ENCODE results near the gene ZNF526.

ZNF526 gene

DNA sequence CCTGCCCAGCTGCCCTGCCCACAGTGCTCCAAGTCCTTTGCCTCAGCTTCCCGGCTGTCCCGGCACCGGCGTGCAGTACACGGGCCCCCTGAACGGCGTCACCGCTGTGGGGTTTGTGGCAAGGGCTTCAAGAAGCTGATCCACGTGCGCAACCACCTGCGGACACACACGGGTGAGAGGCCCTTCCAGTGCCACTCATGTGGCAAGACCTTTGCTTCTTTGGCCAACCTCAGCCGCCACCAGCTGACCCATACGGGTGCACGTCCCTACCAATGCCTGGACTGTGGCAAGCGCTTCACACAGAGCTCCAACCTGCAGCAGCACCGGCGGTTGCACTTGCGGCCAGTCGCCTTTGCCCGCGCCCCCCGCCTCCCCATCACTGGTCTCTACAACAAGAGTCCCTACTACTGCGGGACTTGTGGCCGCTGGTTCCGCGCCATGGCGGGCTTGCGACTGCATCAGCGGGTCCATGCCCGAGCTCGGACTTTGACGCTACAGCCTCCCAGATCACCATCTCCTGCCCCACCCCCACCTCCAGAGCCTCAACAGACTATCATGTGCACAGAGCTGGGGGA lies 5.7 kb downstream of the ZNF526 start:
- DNase-seq, result no peak

DNA sequence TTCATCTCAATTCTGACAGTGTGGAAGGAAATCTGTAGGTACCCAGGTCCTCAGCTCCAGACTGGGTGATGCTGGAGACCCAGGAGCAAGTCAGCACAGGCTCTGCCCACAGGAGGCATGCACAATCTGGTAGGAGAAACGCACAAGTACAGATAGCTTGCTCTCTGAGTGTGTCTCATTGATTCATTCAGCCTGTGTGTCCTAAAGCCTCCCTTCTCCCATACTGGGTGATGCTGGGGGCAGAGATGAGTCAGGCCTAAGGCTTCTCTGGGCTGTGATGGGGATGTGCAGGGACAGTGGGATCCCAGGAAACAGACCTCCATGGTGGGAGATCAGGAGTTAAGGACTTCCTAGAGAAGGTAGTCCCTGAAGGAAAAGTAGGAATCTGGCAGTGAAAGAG lies 6.8 kb downstream of the ZNF526 start:
- DNase-seq, result no peak

- DNase-seq, result no peak
These were observed 8.5 kb downstream of the ZNF526 start for GRCh38 chr19:42228641-42229040.

GRCh38 chr19:42229301-42229854 lies 9.3 kb downstream of the ZNF526 start:
- no peak for DNase-seq

- DNase-seq, result no peak
These were observed 9.8 kb downstream of the ZNF526 start for GRCh38 chr19:42229855-42230351.

GRCh38 chr19:42230571-42230970 lies 10.5 kb downstream of the ZNF526 start:
- no peak for DNase-seq

DNA sequence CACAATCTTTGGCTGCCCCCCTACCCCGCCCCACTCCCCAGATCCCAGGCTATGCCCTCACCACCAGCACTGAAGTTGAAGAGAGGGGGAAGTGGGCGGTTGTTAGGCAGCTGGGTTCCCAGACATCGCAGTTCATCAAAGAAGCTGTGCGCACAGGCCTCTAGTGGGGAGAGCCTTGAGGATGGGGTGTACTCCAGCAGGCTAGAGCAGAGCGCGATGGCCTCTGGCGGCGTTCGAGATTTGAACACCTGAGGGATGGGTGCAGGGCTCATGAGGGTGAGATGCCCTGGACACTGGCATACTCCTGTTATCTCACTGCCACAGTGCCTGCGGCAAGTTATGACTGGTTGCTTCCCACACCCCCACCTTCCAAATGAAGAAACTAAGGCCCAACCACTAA lies 12.3 kb downstream of the ZNF526 start:
- DNase-seq, result no peak

DNA sequence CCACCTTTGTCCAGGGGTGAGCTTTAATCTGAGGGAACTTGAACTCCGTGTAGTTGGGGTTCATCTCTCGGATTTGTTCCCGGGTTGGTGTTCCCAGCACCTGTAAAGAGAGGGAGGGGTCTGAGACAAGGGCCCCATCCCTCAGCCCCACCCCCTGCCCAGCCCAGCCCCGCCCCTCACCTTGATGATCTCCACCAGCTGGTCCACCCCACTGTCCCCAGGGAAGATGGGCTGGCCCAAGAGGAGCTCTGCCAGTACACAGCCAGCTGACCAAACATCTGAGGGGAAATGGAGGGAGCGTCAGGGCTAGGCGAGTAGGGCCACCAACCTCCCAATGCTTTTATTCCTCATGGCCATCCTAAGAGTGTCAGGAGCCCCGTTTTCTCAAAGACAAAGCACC lies 13.0 kb downstream of the ZNF526 start:
- no peak for DNase-seq

- no peak for DNase-seq
These were observed 13.7 kb downstream of the ZNF526 start for GRCh38 chr19:42233678-42234292.

DNA sequence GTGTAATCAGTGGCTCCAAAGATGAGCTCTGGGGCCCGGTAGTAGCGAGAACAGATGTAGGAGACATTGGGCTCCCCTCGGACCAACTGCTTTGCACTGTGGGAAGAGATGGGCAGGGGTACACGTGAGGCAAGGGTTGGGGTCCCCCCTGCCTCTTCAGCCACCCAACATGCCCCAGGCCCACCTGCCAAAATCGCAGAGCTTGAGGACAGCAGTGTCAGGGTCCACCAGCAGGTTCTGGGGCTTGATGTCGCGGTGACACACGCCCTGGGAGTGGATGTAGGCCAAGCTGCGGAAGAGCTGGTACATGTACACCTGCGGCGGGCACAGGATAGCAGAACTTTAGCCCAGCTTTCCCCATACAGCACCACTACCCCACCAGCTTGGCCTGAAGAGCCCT lies 14.3 kb downstream of the ZNF526 start:
- DNase-seq, result no peak

- DNase-seq, result no peak
These were observed 15.1 kb downstream of the ZNF526 start for GRCh38 chr19:42235181-42235580.

GRCh38 chr19:42239544-42240220 lies 19.6 kb downstream of the ZNF526 start:
- DNase-seq, result no peak

DNA sequence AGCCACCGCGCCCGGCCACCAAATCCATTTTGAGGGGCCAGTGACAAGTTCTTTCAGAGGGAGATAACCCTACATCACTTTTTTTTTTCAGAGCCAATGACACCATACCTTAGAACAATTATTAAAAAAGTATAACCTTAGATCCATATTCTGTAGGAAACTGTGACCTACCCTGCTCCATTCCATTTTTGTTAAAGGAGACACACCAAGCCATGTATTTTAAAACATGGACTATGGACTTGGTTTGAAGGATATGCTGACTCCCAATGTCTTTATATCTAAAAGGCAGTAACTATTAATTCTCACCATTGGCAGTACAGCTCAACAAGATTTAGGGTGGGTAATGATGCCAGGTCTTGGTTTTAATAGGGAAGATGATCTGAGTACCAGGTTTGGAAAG lies 21.2 kb downstream of the ZNF526 start:
- DNase-seq, result no peak

- DNase-seq, result no peak
These were observed 22.0 kb downstream of the ZNF526 start for GRCh38 chr19:42242069-42242511.

DNA sequence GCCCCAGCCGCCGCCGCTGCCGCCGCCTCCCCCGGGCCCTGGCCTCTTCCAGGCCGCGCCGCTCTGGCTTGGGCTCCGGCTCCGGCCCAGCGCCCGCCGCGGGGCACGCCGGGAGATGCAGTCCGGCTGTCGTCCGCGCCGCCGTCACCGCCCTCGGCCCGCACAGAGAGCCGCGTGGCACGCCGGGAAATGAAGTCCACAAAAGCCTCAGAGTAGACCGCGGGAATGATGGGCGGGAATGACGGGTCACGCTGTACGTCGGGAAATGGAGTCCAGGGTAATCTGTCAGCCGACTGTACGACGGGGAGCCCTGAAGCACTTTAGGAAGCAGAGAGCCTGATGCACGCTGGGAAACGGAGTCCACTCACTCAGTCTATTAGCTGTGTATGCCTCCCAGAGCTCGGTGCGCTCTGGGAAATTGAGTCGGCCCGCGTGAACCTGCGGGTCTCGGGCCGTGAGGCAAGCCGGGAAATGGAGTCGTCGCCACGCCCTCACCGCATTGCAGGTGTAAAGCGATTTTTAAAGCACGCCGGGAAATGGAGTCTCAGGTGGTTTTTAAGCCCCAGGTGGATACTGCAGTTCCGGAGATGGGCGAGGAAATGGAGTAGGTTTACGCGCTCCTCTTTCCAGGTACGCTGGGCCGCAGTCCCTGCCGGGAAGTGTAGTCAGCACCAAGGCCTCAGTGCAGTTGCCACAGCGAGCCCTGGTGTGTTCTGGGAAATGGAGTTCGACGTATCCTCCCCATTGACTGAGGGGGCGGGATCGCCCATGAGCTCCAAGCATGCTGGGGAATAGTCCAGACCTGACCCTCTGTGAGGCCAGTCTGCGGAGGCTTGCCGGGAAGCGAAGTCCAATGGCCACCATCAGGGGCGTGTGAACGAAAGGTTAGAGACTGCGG lies 22.6 kb downstream of the ZNF526 start, which contains the start of gene GSK3A:
Gene GSK3A, minus strand, starts transcription at position 91 of the 898 bp plus-strand sequence. CDS start 137 bp downstream, outside the sequence.
- peak; percentile 92 for DNase-seq

GRCh38 chr19:42244347-42245220 lies 24.5 kb downstream of the ZNF526 start:
- peak; percentile 83 for DNase-seq

GRCh38 chr19:42245231-42245630 lies 25.1 kb downstream of the ZNF526 start:
- no peak for DNase-seq

DNA sequence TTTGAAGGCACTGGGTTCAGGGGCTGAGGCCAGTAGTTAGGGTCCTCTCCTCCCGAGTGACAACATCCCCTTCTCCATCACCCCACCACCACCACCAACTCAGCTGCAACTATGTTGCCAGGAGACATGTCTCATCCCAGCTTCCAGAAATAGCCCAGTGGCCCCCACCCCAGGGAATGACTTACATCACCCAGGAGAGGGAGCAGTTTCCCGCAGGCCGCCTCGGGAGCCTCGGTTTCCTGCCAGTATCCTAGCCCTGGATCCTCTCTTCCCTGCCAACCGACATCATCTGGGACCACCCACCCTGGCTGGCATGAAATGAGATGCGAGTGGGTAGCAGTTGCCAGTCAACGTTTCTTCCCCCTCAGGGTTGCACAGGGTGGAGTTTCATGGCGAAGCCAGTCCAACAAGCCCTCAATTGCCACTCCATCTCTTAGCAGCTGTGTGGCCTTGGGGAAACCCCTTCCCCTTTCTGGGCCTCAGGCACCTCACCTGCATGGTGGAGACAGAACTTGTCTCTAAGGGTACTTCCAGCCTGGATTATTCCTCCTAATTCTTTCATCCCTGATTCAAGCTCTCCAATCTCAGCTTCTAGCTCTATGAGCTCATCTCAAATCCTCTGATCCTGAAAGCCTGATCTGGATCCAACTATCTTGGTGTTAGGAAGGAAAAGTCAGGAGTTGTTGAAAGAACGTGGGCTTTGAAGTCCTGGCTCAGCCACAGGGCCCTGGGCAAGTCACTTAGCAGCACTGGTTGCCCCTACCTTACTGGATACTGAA lies 26.2 kb downstream of the ZNF526 start:
- DNase-seq, result no peak

DNA sequence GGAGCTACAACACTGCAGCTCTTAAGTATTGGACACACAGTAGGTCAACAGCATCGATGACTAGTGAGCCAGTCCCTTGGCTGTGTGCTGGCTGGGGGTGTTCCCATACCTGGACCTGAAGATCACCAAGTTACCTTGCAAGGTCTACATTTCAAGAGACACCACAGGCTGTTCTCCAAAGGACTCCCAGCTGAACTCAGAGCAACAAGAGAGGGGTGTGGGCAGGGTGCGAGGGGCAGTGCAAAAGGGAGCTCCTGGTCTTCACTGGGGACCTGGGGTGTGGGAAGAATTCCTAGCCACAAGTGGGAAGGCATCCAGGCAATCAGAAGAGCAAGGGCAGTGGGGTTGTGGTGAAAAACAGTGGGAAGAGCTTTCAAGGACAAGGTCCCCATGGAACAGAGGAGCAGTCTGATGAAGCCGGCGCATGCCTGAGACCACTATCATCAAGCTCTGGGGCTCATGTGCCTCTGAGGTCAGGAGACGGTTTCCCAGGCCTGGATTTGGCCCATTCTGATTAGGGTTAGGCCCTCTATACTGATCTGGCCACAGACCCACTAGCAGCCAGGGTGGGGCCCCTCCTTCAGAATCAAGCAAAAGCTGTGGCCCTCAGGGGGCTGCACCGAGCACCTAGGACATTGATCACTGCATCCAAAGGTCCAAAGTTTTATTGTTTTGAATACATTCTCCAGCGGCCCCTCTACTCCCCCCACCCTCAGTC lies 27.0 kb downstream of the ZNF526 start:
- no peak for DNase-seq

GRCh38 chr19:42247640-42248199 lies 27.6 kb downstream of the ZNF526 start:
- DNase-seq, result no peak
